Islet precursor cell (in vitro differentiated cells): Measurements from ENCODE around the gene KLHDC3.

ENCODE experiments used
- DNase-seq: peaks from one replicate; pipeline ENCODE4 v3.0.0-alpha.2; 2018

The KLHDC3 gene

GRCh38 chr6:43059168-43060033 lies 45.4 kb downstream of the KLHDC3 start, which contains the start of the genes KLC4 and MRPL2:
KLC4 (plus strand) TSS chr6:43059631; CDS start chr6:43061336, 1,705 bp downstream.
MRPL2 (minus strand) TSS chr6:43059434; CDS start chr6:43059381, 53 bp downstream.
- DNase-seq: peak; percentile 99

- DNase-seq: no peak
Measured at GRCh38 chr6:43060034-43060754, 46.1 kb downstream of the KLHDC3 start.

GRCh38 chr6:43060755-43061633 lies 46.9 kb downstream of the KLHDC3 start:
- DNase-seq: no peak

- DNase-seq: no peak
Measured at GRCh38 chr6:43061861-43062260, 47.8 kb downstream of the KLHDC3 start.

GRCh38 chr6:43062818-43063217 lies 48.8 kb downstream of the KLHDC3 start:
- DNase-seq: no peak

- peak; percentile 68 for DNase-seq
Measured at GRCh38 chr6:43070028-43070632, 56.1 kb downstream of the KLHDC3 start.
